ENCODE results near the gene MDM4.

GRCh38 chr1:204523605-204524215 is 7.5 kb downstream of the MDM4 start:
- TF ChIP-seq CTCF (IDR thresholded peaks at IDR 0.05; ENCODE audit: borderline replicate concordance, extremely low read depth, low read length, poor library complexity, severe bottlenecking) (no peak), EZH2 (IDR thresholded peaks at IDR 0.05; ENCODE audit: borderline replicate concordance, low read depth, low read length, severe bottlenecking) (no peak)
